Spleen (tissue), 11 donors: ENCODE data around the gene NUDT4. TPM values are rescaled to one million over a fixed set of nuclear protein-coding genes. Genes with fewer than 3 reads are reported as not detected.
"Not testable (repeated sequence)": the region's sequence is repeated elsewhere in the genome, so short reads cannot be mapped to it uniquely, and the experiment has no call there.

Experiments
- DNase-seq: peaks from one replicate; pipeline ENCODE4 v3.0.0-alpha.2; 2020
- H3K27ac ChIP-seq, 8 donors: fragments of 200-600 bp; sonication (generic) in 7 of 8; 1 replicate in 4 of 8; 2 replicates in 4 of 8; pipeline versions ENCODE4 v1.5.0 to v1.8.0; 2016 to 2021; ENCODE audit warnings: inconsistent platforms in 4 of 8, mild to moderate bottlenecking in 4 of 8, moderate library complexity in 1 of 8
- H3K27me3 ChIP-seq, 7 donors: fragments of 200-600 bp; sonication (generic) in 6 of 7; replicated peaks in 1 of 7; 1 replicate in 4 of 7; 2 replicates in 3 of 7; pipeline versions ENCODE4 v1.5.0 to v1.8.0; 2016 to 2021; ENCODE audit warnings: inconsistent platforms in 3 of 7, mild to moderate bottlenecking in 1 of 7
- H3K36me3 ChIP-seq, 6 donors: fragments of 200-600 bp; sonication (generic) in 5 of 6; 1 replicate in 4 of 6; 2 replicates in 2 of 6; pipeline versions ENCODE4 v1.5.0 to v1.8.0; 2016 to 2021; ENCODE audit warnings: inconsistent platforms in 2 of 6
- H3K4me1 ChIP-seq, 6 donors: fragments of 200-600 bp; sonication (generic) in 5 of 6; 1 replicate in 3 of 6; 2 replicates in 3 of 6; pipeline versions ENCODE4 v1.5.0 to v1.8.0; 2016 to 2021; ENCODE audit warnings: inconsistent platforms in 3 of 6
- H3K4me3 ChIP-seq, 8 donors: fragments of 200-600 bp; sonication (generic) in 7 of 8; 1 replicate in 4 of 8; 2 replicates in 4 of 8; pipeline versions ENCODE4 v1.5.0 to v1.8.0; 2016 to 2021; ENCODE audit warnings: inconsistent platforms in 4 of 8, mild to moderate bottlenecking in 4 of 8, moderate library complexity in 2 of 8
- H3K9me3 ChIP-seq, 8 donors: fragments of 200-600 bp; sonication (generic) in 7 of 8; 1 replicate in 4 of 8; 2 replicates in 4 of 8; pipeline versions ENCODE4 v1.5.0 to v1.8.0; 2016 to 2021; ENCODE audit warnings: inconsistent platforms in 4 of 8
- POLR2A ChIP-seq, 3 donors: fragments of 450-650 bp; IDR thresholded peaks; one replicate each; pipeline ENCODE4 v1.5.1; 2017; ENCODE audit warnings: antibody characterized with exemption in 3 of 3, mild to moderate bottlenecking in 1 of 3
- POLR2AphosphoS5 ChIP-seq, 3 donors: sonication (generic); formaldehyde crosslinking; IDR thresholded peaks; one replicate each; pipeline ENCODE4 v1.5.1; 2017; ENCODE audit warnings: antibody characterized with exemption in 3 of 3
- WGBS, 5 donors: extraction: QIAGEN DNeasy Blood & Tissue Kit in 3 of 5; methylation state at CpG; one replicate each; pipeline versions ENCODE4 v1.1.5 to v1.1.7; 2013 to 2018; 5-methylcytosine and 5-hydroxymethylcytosine counted together
- intact Hi-C: fragments of 100-400 bp; cut with DNase I; formaldehyde crosslinking; loops from one replicate; pipeline ENCODE4 v1.15.0; 2023; ENCODE audit warnings: low total_unique reads
- polyA plus RNA-seq, 3 donors: library from polyadenylated mRNA; stranded (reverse); fragments of 200-250 nt; gene quantifications; one replicate each; pipeline ENCODE4 v1.2.1, GENCODE V29; 2013
- total RNA-seq, 7 donors: library from RNA; depleted of rRNA in 3 of 7; stranded (reverse); fragments of >200 nt in 3 of 7; fragmentation: NEBNext Ultra II Directional in 4 of 7; extraction: Animal tissue kit (Norgen Biotek cat#: 25700) in 4 of 7; gene quantifications; one replicate each; pipeline versions ENCODE4 v1.1.0 to v1.2.1, GENCODE V29; 2016 to 2021
- TF ChIP-seq, protein P1 (sequence below), 11 experiments: fragments of 200-600 bp in 7 of 11; fragments of 450-650 bp in 4 of 11; sonication (generic) in 4 of 11; IDR thresholded peaks in 8 of 11; conservative IDR thresholded peaks in 3 of 11; 1 replicate in 7 of 11; 2 replicates in 4 of 11; pipeline versions ENCODE4 v1.4.0 to v1.8.0; 2016 to 2021; ENCODE audit warnings: antibody characterized with exemption in 11 of 11, inconsistent platforms in 4 of 11, mild to moderate bottlenecking in 1 of 11
- donor health status: healthy with polysubstance abuse.
- donor health status: DM: no; HTN: no; CAD: no; lungs with moderate emphysema.
- donor health status: DM: no; HTN: no; CAD: no.
- donor health status: Bipolar disorder and iron deficiency.
- donor health status: healthy.
- donor health status: DM: no; HTN: no; CAD: no.
- donor health status: DM: yes; HTN: yes; CAD: no.

The NUDT4 gene
- total and polyA plus RNA-seq, 10 donors = 14.9 to 59.3 (median 42.2) TPM

- WGBS, 5 donors = 77 to 83% (median 81%) methylated on average over 5 of the region's 5 CpGs
- intact Hi-C loops = no loop called here
- H3K9me3 ChIP-seq = no peaks in the 10 kb centered on the region
Observed at GRCh38 chr12:93390549-93391297, 13.0 kb downstream of the NUDT4 start.

DNA sequence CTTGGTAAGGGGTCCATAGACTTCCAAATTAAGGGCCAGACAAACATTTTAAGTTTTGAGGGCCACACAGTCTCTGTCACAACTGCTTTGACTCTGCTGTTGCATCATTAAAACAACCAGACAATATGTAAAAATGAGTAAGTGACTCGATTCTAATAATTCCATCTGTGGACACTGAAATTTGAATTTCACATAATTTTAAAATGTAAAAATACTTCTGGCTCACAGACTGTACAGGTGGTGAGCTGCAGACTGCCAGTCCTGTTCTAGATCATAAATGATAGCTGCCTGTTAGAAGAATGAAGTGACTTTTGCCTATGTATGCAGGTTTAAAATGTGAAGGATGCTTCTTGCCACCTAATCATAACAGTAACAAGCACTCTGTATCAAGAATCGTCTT is 15.7 kb downstream of the NUDT4 start:
- Histone ChIP-seq H3K9me3 (no peaks in the 10 kb centered on the region), H3K27me3 (no peaks in the 10 kb centered on the region), H3K36me3 (peaks cover 0 to 42% (median 24%) of the 10 kb centered on the region in 6 donors), H3K27ac (no peak overlapping the region), H3K4me1 (peaks cover 0 to 51% (median 29%) of the 10 kb centered on the region in 6 donors), H3K4me3 (no peak overlapping the region)
- whole genome bisulfite sequencing, 5 donors = 55 to 71% (median 66%) methylated on average over 2 of the region's 2 CpGs
- TF ChIP-seq, protein P1, sequence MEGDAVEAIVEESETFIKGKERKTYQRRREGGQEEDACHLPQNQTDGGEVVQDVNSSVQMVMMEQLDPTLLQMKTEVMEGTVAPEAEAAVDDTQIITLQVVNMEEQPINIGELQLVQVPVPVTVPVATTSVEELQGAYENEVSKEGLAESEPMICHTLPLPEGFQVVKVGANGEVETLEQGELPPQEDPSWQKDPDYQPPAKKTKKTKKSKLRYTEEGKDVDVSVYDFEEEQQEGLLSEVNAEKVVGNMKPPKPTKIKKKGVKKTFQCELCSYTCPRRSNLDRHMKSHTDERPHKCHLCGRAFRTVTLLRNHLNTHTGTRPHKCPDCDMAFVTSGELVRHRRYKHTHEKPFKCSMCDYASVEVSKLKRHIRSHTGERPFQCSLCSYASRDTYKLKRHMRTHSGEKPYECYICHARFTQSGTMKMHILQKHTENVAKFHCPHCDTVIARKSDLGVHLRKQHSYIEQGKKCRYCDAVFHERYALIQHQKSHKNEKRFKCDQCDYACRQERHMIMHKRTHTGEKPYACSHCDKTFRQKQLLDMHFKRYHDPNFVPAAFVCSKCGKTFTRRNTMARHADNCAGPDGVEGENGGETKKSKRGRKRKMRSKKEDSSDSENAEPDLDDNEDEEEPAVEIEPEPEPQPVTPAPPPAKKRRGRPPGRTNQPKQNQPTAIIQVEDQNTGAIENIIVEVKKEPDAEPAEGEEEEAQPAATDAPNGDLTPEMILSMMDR (IDR thresholded peaks at IDR 0.05 in 8 of 11, conservative IDR thresholded peaks at IDR 0.05 in 3 of 11) = no peak
- TF ChIP-seq POLR2A (IDR thresholded peaks at IDR 0.05) = no peak
- no peak for TF ChIP-seq POLR2AphosphoS5 (IDR thresholded peaks at IDR 0.05)
- intact Hi-C loops = no loop called here
- DNase-seq = no peak

More at GRCh38 chr12:93390549-93391297, 13.0 kb downstream of the NUDT4 start:
- Histone ChIP-seq H3K4me1 (peaks cover 0 to 70% (median 27%) of the 10 kb centered on the region in 6 donors), H3K36me3 (peaks cover 0 to 27% (median 7%) of the 10 kb centered on the region in 6 donors), H3K27me3 (no peaks in the 10 kb centered on the region), H3K4me3 (no peak overlapping the region), H3K27ac (peak overlapping the region in 1 of 8 donors; percentile 35)
- TF ChIP-seq, protein P1 (IDR thresholded peaks at IDR 0.05 in 8 of 11, conservative IDR thresholded peaks at IDR 0.05 in 3 of 11) = no peak
- TF ChIP-seq POLR2AphosphoS5 (IDR thresholded peaks at IDR 0.05) (no peak), POLR2A (IDR thresholded peaks at IDR 0.05) (no peak)
- DNase-seq = no peak

- Histone ChIP-seq H3K27me3 (no peaks in the 10 kb centered on the region), H3K4me3 (no peak overlapping the region), H3K9me3 (no peaks in the 10 kb centered on the region), H3K27ac (no peak overlapping the region), H3K36me3 (peaks cover 0 to 59% (median 27%) of the 10 kb centered on the region in 6 donors), H3K4me1 (peaks cover 0 to 13% (median 2%) of the 10 kb centered on the region in 6 donors)
- intact Hi-C loops = no loop called here
- 86 to 95% (median 95%) methylated on average over 12 of the region's 12 CpGs for WGBS, 5 donors
- TF ChIP-seq, protein P1 (IDR thresholded peaks at IDR 0.05 in 8 of 11, conservative IDR thresholded peaks at IDR 0.05 in 3 of 11) = no peak
- TF ChIP-seq POLR2AphosphoS5 (IDR thresholded peaks at IDR 0.05) (no peak), POLR2A (IDR thresholded peaks at IDR 0.05) (no peak)
- no peak for DNase-seq
Observed at GRCh38 chr12:93397412-93397811, 19.7 kb downstream of the NUDT4 start.

GRCh38 chr12:93399183-93399863 is 21.6 kb downstream of the NUDT4 start:
- intact Hi-C loops, H3K9me3 ChIP-seq, H3K27me3 ChIP-seq, H3K27ac ChIP-seq, DNase-seq, H3K4me1 ChIP-seq, H3K4me3 ChIP-seq: not testable (repeated sequence)
- H3K36me3 ChIP-seq = peaks cover 0 to 72% (median 29%) of the 10 kb centered on the region in 6 donors
- WGBS, 5 donors = 57% methylated on average over 1 of the region's 5 CpGs; no CpG with 5 or more reads in 4 of the 5 donors
